Right atrium auricular region (tissue), 2 donors: ENCODE data around the gene ACTG2. TPM values are rescaled to one million over a fixed set of nuclear protein-coding genes. Genes with fewer than 3 reads are reported as not detected.

Source experiments
- DNase-seq: peaks from one replicate; pipeline ENCODE4 v3.0.0-alpha.2; 2019; ENCODE audit warnings: low spot score
- H3K27ac ChIP-seq, 2 donors: fragments of 200-600 bp; sonication (generic); 1 replicate in 1 of 2; 2 replicates in 1 of 2; pipeline ENCODE4 v1.5.1; 2016 to 2019
- H3K27me3 ChIP-seq, 2 donors: fragments of 200-600 bp; sonication (generic); one replicate each; pipeline versions ENCODE4 v1.5.1 to v1.6.0; 2017 to 2019
- H3K36me3 ChIP-seq: fragments of 200-600 bp; sonication (generic); one replicate; pipeline ENCODE4 v1.5.1; 2016
- H3K4me1 ChIP-seq, 2 donors: fragments of 200-600 bp; sonication (generic); one replicate each; pipeline versions ENCODE4 v1.5.1 to v1.6.0; 2017 to 2019
- H3K4me3 ChIP-seq, 2 donors: fragments of 200-600 bp; sonication (generic); 1 replicate in 1 of 2; 2 replicates in 1 of 2; pipeline ENCODE4 v1.5.1; 2017 to 2019; ENCODE audit warnings: mild to moderate bottlenecking in 1 of 2, moderate library complexity in 1 of 2
- H3K9me3 ChIP-seq, 2 donors: fragments of 200-600 bp; sonication (generic); one replicate each; pipeline ENCODE4 v1.5.1; 2019
- CTCF ChIP-seq, 2 donors: fragments of 200-600 bp; sonication (generic); IDR thresholded peaks; one replicate each; pipeline ENCODE4 v1.5.1; 2019; ENCODE audit warnings: antibody characterized with exemption in 2 of 2
- total RNA-seq, 2 donors: library from RNA; depleted of rRNA; stranded (reverse); fragments of >200 nt; gene quantifications; one replicate each; pipeline ENCODE4 v1.1.0, GENCODE V29; 2016

Gene ACTG2
- total RNA-seq, 2 donors from 2014 or later = 3.7 to 23.8 TPM

DNA sequence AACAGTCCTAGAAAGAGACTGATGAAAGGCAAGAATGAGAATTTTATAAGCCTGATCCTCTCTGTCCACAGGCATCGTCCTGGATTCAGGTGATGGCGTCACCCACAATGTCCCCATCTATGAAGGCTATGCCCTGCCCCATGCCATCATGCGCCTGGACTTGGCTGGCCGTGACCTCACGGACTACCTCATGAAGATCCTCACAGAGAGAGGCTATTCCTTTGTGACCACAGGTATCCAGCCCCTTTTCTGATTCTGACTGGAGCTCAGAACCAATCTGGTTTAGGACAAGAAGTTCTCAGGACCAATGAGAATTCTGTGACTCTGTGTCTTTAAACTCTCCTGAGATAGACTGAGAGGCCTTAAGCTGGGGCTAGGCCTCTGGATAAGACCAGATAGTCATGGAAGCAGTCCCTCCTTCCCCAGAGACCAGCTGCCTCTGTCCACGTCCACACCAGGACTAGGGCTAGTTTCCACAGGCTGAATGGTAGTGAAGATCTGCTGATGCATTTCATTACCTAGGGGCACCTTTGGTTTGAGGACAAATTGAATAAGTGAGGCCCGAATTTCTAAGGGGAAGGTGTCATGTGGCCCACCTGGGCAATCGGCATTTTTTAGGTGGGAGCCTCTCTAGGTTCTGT, 20.7 kb downstream of the ACTG2 start:
- Histone ChIP-seq H3K27me3 (no peaks in the 10 kb centered on the region), H3K4me1 (no peaks in the 10 kb centered on the region), H3K36me3 (no peaks in the 10 kb centered on the region), H3K4me3 (no peak overlapping the region), H3K27ac (no peak overlapping the region), H3K9me3 (no peaks in the 10 kb centered on the region)
- no peak for DNase-seq
- no peak for TF ChIP-seq CTCF (IDR thresholded peaks at IDR 0.05)

GRCh38 chr2:73914667-73915066, 21.9 kb downstream of the ACTG2 start:
- Histone ChIP-seq H3K36me3 (no peaks in the 10 kb centered on the region), H3K9me3 (no peaks in the 10 kb centered on the region), H3K4me1 (no peaks in the 10 kb centered on the region), H3K27me3 (no peaks in the 10 kb centered on the region), H3K27ac (no peak overlapping the region), H3K4me3 (no peak overlapping the region)
- DNase-seq = no peak
- no peak for TF ChIP-seq CTCF (IDR thresholded peaks at IDR 0.05)

- H3K27ac ChIP-seq = no peak overlapping the region
- H3K36me3 ChIP-seq = no peaks in the 10 kb centered on the region
- H3K4me3 ChIP-seq = no peak overlapping the region
- H3K27me3 ChIP-seq = no peaks in the 10 kb centered on the region
- TF ChIP-seq CTCF (IDR thresholded peaks at IDR 0.05) = no peak
- no peaks in the 10 kb centered on the region for H3K9me3 ChIP-seq
- no peak for DNase-seq
- H3K4me1 ChIP-seq = no peaks in the 10 kb centered on the region
Measured at GRCh38 chr2:73915437-73915993, 22.7 kb downstream of the ACTG2 start.

GRCh38 chr2:73916666-73917065, 23.9 kb downstream of the ACTG2 start:
- H3K4me3 ChIP-seq = no peak overlapping the region
- H3K9me3 ChIP-seq = no peaks in the 10 kb centered on the region
- H3K27ac ChIP-seq = no peak overlapping the region
- no peak for TF ChIP-seq CTCF (IDR thresholded peaks at IDR 0.05)
- H3K27me3 ChIP-seq = no peaks in the 10 kb centered on the region
- H3K36me3 ChIP-seq = no peaks in the 10 kb centered on the region
- DNase-seq = no peak
- no peaks in the 10 kb centered on the region for H3K4me1 ChIP-seq

DNA sequence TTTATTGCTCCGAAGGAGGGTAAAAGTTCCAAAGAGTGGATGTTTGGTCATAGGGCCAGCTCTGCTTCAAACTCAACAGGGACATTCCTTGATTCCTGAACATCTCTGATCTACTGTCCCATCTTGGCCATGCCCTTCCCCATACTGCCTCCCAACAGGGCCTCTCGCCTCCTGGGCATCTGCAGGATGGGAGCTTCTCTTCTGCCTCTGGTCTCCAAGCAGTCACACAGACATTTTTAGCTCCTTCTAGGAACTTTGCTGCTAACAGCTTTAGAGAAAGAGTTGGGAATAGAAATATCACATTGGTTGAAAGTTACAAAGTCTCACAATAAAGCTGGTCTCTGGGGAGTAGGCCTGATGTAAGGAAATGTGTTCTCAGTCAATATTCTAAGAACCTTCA, 24.5 kb downstream of the ACTG2 start:
- no peak overlapping the region for H3K4me3 ChIP-seq
- no peak overlapping the region for H3K27ac ChIP-seq
- H3K4me1 ChIP-seq = no peaks in the 10 kb centered on the region
- no peaks in the 10 kb centered on the region for H3K27me3 ChIP-seq
- DNase-seq = no peak
- H3K36me3 ChIP-seq = no peaks in the 10 kb centered on the region
- H3K9me3 ChIP-seq = no peaks in the 10 kb centered on the region
- no peak for TF ChIP-seq CTCF (IDR thresholded peaks at IDR 0.05)
